Neural cell (in vitro differentiated cells): ENCODE data around the gene CDKL1. TPM values are rescaled to one million over a fixed set of nuclear protein-coding genes. Genes with fewer than 3 reads are reported as not detected.

Experiments
- H2AFZ ChIP-seq: fragments of 200-600, 300-800 bp; sonication (generic), shearing (Covaris generic); 2 replicates; pipeline ENCODE4 v1.6.0; 2014; ENCODE audit warnings: low read depth, mild to moderate bottlenecking, antibody characterized with exemption, low read length, moderate library complexity
- H3F3A ChIP-seq: fragments of 200-600 bp; shearing (Covaris generic); 2 replicates; pipeline ENCODE4 v1.6.1; 2016; ENCODE audit warnings: mild to moderate bottlenecking, moderate library complexity, mixed read lengths, antibody characterized with exemption, low read length; ENCODE audit not compliant: insufficient read depth, poor library complexity, severe bottlenecking
- H3K27ac ChIP-seq: fragments of 200-600, 300-800 bp; sonication (generic), shearing (Covaris generic); 2 replicates; pipeline ENCODE4 v1.5.1; 2014; ENCODE audit warnings: mild to moderate bottlenecking, low read length, moderate library complexity
- H3K27me3 ChIP-seq: fragments of 300-800, 200-600 bp; sonication (generic), shearing (Covaris generic); 2 replicates; pipeline ENCODE4 v1.6.0; 2014; ENCODE audit warnings: mild to moderate bottlenecking, low read depth, low read length, moderate library complexity; ENCODE audit not compliant: insufficient read depth
- H3K36me3 ChIP-seq: fragments of 300-800, 200-600 bp; sonication (generic), shearing (Covaris generic); 2 replicates; pipeline ENCODE4 v1.5.1; 2014; ENCODE audit warnings: mild to moderate bottlenecking, antibody characterized with exemption, low read length, moderate library complexity; ENCODE audit not compliant: insufficient read depth
- H3K4me2 ChIP-seq: fragments of 300-800, 200-600 bp; sonication (generic), shearing (Covaris generic); 2 replicates; pipeline ENCODE4 v1.6.0; 2014; ENCODE audit warnings: mild to moderate bottlenecking, low read length
- H3K4me3 ChIP-seq: fragments of 300-800, 200-600 bp; sonication (generic), shearing (Covaris generic); 2 replicates; pipeline ENCODE4 v1.5.1; 2014; ENCODE audit warnings: mild to moderate bottlenecking, low read length, moderate library complexity
- H3K79me2 ChIP-seq: fragments of 200-600 bp; shearing (Covaris generic); replicated peaks from 2 replicates; pipeline ENCODE4 v1.6.0; 2014; ENCODE audit warnings: mild to moderate bottlenecking, low read length, moderate library complexity; ENCODE audit not compliant: insufficient read depth
- H3K9ac ChIP-seq: fragments of 300-800, 200-600 bp; sonication (generic), shearing (Covaris generic); 2 replicates; pipeline ENCODE4 v1.6.1; 2016; ENCODE audit warnings: mild to moderate bottlenecking, low read length, mixed read lengths
- H3K9me2 ChIP-seq: fragments of 200-600 bp; shearing (Covaris generic); 2 replicates; pipeline ENCODE4 v1.6.1; 2016; ENCODE audit warnings: mild to moderate bottlenecking, low read length, mixed read lengths; ENCODE audit not compliant: insufficient read depth
- H3K9me3 ChIP-seq: fragments of 200-600, 300-800 bp; sonication (generic), shearing (Covaris generic); 2 replicates; pipeline ENCODE4 v1.6.1; 2016; ENCODE audit warnings: mild to moderate bottlenecking, mixed run types, low read length, moderate library complexity, mixed read lengths
- H4K20me1 ChIP-seq: fragments of 200-600 bp; shearing (Covaris generic); 2 replicates; pipeline ENCODE4 v1.6.1; 2016; ENCODE audit warnings: mild to moderate bottlenecking, mixed run types; ENCODE audit not compliant: insufficient read depth
- CTCF ChIP-seq: fragments of 450-650 bp; IDR thresholded peaks from 2 replicates; pipeline ENCODE4 v1.5.1; 2014; ENCODE audit warnings: antibody characterized with exemption, mild to moderate bottlenecking, moderate library complexity; ENCODE audit not compliant: poor library complexity, severe bottlenecking
- EP300 ChIP-seq: fragments of 450-650 bp; conservative IDR thresholded peaks from 2 replicates; pipeline ENCODE4 v1.6.1; 2014; ENCODE audit warnings: antibody characterized with exemption, mild to moderate bottlenecking, moderate library complexity; ENCODE audit not compliant: poor library complexity, severe bottlenecking
- EZH2 ChIP-seq: fragments of 200-600, 300-800 bp; shearing (Covaris generic), sonication (generic); IDR thresholded peaks from 2 replicates; pipeline ENCODE4 v1.6.1; 2014; ENCODE audit warnings: antibody characterized with exemption, low read length, borderline replicate concordance, mild to moderate bottlenecking; ENCODE audit not compliant: insufficient read depth, poor library complexity, severe bottlenecking
- MXI1 ChIP-seq: fragments of 450-650 bp; conservative IDR thresholded peaks from 2 replicates; pipeline ENCODE4 v1.6.1; 2014; ENCODE audit warnings: antibody characterized with exemption, mild to moderate bottlenecking; ENCODE audit not compliant: poor library complexity, severe bottlenecking
- POLR2AphosphoS5 ChIP-seq: IDR thresholded peaks from 2 replicates; pipeline ENCODE4 v1.6.1; 2012
- RAD21 ChIP-seq: fragments of 450-650 bp; conservative IDR thresholded peaks from 2 replicates; pipeline ENCODE4 v1.6.1; 2014; ENCODE audit warnings: antibody characterized with exemption, mild to moderate bottlenecking, moderate library complexity
- REST ChIP-seq: IDR thresholded peaks from 2 replicates; pipeline ENCODE4 v1.6.1; 2012; ENCODE audit warnings: borderline replicate concordance
- SMC3 ChIP-seq: fragments of 450-650 bp; conservative IDR thresholded peaks from 2 replicates; pipeline ENCODE4 v1.6.1; 2014; ENCODE audit warnings: antibody characterized with exemption, mild to moderate bottlenecking, moderate library complexity; ENCODE audit not compliant: poor library complexity
- TAF1 ChIP-seq: IDR thresholded peaks from 2 replicates; pipeline ENCODE4 v1.6.1; 2012; ENCODE audit warnings: low read depth
- polyA plus RNA-seq: library from polyadenylated mRNA; depleted of rRNA; stranded (reverse); fragments of >200 nt; gene quantifications from 2 replicates; pipeline ENCODE4 v1.2.3, GENCODE V29; 2014

Gene CDKL1
- polyA plus RNA-seq, 1 donor from 2014 or later: 3.1 TPM

DNA sequence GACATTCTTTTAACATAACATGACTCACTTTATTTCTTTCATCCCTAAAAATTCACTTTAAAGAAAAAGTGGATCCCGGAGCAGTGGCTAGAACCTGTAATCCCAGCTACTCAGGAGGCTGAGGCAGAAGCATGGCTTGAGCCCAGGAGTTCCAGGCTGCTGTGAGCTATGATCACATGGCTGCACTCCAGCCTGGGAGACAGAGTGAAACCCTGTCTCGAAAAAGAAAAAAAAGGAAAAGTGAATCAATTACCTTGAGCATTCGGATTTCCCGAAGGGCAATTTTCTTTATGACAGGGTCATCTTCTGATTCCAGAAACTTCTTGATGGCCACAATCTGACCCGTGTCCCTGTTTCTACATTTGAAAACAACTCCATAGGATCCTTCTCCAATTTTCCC is 1.2 kb downstream of the CDKL1 start:
- no peak for TF ChIP-seq EZH2
- TF ChIP-seq CTCF: no peak
- no peak for TF ChIP-seq TAF1
- TF ChIP-seq RAD21: no peak
- TF ChIP-seq MXI1: no peak
- TF ChIP-seq EP300: no peak
- peaks cover 13% of the 10 kb centered on the region for H3K27me3 ChIP-seq
- no peaks in the 10 kb centered on the region for H3K9me2 ChIP-seq
- H3K79me2 ChIP-seq: no peaks in the 10 kb centered on the region
- H3K9me3 ChIP-seq: no peaks in the 10 kb centered on the region
- H4K20me1 ChIP-seq: no peaks in the 10 kb centered on the region
- H2AFZ ChIP-seq: no peak overlapping the region
- no peak overlapping the region for H3K27ac ChIP-seq
- H3K4me2 ChIP-seq: no peak overlapping the region
- no peaks in the 10 kb centered on the region for H3F3A ChIP-seq
- no peak overlapping the region for H3K4me3 ChIP-seq
- H3K36me3 ChIP-seq: no peaks in the 10 kb centered on the region
- no peak overlapping the region for H3K9ac ChIP-seq

GRCh38 chr14:50394713-50395112 is 2.0 kb downstream of the CDKL1 start:
- no peak overlapping the region for H2AFZ ChIP-seq
- H3F3A ChIP-seq: no peaks in the 10 kb centered on the region
- no peak overlapping the region for H3K9ac ChIP-seq
- no peaks in the 10 kb centered on the region for H3K36me3 ChIP-seq
- peaks cover 13% of the 10 kb centered on the region for H3K27me3 ChIP-seq
- no peaks in the 10 kb centered on the region for H4K20me1 ChIP-seq
- H3K9me2 ChIP-seq: no peaks in the 10 kb centered on the region
- no peaks in the 10 kb centered on the region for H3K79me2 ChIP-seq
- TF ChIP-seq POLR2AphosphoS5 (no peak), MXI1 (no peak), REST (no peak), SMC3 (no peak), TAF1 (no peak), EZH2 (no peak), RAD21 (no peak), EP300 (no peak), CTCF (no peak)
- no peak overlapping the region for H3K4me2 ChIP-seq
- H3K27ac ChIP-seq: no peak overlapping the region
- H3K4me3 ChIP-seq: no peak overlapping the region
- H3K9me3 ChIP-seq: no peaks in the 10 kb centered on the region
